ENCODE results near the gene CLCNKB. TPM values are rescaled to one million over a fixed set of nuclear protein-coding genes. Genes with fewer than 3 reads are reported as not detected.

CLCNKB gene
- total and polyA plus RNA-seq, 2 experiments from 2014 or later, result 1.3 to 1.9 TPM

GRCh38 chr1:15994081-15994480, 49.5 kb upstream of the CLCNKB start:
- no peaks in the 10 kb centered on the region for H3K27me3 ChIP-seq (ENCODE audit: insufficient read depth)
- Mint-ChIP-seq H3K36me3 (ENCODE audit: low read depth) (no peaks in the 10 kb centered on the region), H3K4me1 (no peaks in the 10 kb centered on the region), H3K27me3 (ENCODE audit: insufficient read depth, low read depth, poor library complexity) (peaks cover 6% of the 10 kb centered on the region), H3K4me3 (no peak overlapping the region), H3K9me3 (no peaks in the 10 kb centered on the region), H3K27ac (no peak overlapping the region)
- TF ChIP-seq ZNF462 (CRISPR knock-in tag; IDR thresholded peaks at IDR 0.05) (no peak), CTCF (conservative IDR thresholded peaks at IDR 0.05; ENCODE audit: low read depth in 2 of 2) (no peak), EZH2 (IDR thresholded peaks at IDR 0.05; ENCODE audit: low read depth, unreplicated experiment) (no peak), ZNF114 (CRISPR knock-in tag; IDR thresholded peaks at IDR 0.05) (no peak)
- TF ChIP-seq, protein P1, sequence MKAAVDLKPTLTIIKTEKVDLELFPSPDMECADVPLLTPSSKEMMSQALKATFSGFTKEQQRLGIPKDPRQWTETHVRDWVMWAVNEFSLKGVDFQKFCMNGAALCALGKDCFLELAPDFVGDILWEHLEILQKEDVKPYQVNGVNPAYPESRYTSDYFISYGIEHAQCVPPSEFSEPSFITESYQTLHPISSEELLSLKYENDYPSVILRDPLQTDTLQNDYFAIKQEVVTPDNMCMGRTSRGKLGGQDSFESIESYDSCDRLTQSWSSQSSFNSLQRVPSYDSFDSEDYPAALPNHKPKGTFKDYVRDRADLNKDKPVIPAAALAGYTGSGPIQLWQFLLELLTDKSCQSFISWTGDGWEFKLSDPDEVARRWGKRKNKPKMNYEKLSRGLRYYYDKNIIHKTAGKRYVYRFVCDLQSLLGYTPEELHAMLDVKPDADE (IDR thresholded peaks at IDR 0.05), result no peak
- H2AFZ ChIP-seq, result no peak overlapping the region
- no peak for ATAC-seq
- no peaks in the 10 kb centered on the region for H3K79me2 ChIP-seq (replicated peaks; ENCODE audit: insufficient read depth)
- no peaks in the 10 kb centered on the region for H3K9me2 ChIP-seq (ENCODE audit: insufficient read depth)
- no peaks in the 10 kb centered on the region for H3K36me3 ChIP-seq (ENCODE audit: insufficient read depth)
- no peak overlapping the region for H3K4me3 ChIP-seq
- H3K27ac ChIP-seq (ENCODE audit: low read depth), result no peak overlapping the region
- DNase-seq (ENCODE audit: low spot score), result no peak
- no peak overlapping the region for H3K4me2 ChIP-seq
- H3F3A ChIP-seq (replicated peaks; ENCODE audit: low read depth), result no peaks in the 10 kb centered on the region
- H4K20me1 ChIP-seq (replicated peaks; ENCODE audit: insufficient read depth), result no peaks in the 10 kb centered on the region
- H3K4me1 ChIP-seq (ENCODE audit: insufficient read depth), result no peaks in the 10 kb centered on the region
